Measurements from ENCODE around the gene PHEX.

Gene PHEX

DNA sequence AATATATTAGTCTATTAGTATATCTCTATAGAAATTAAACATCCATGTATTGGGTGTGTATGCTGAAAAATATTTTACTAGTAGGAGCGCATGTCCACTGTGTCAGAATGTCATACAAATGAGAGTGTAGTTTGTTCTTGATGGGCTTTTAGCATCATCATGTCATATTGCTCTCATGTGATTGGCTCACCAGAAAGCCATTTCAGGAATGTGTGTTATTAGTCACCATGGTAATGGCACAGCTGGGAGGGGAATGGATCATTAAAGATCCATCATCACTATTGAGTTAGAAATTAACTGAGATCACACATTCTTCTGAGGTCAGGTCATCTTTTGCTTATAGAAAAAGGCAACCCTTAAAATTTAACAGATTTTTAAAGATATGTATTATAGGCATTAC, 77.3 kb downstream of the PHEX start:
- DNase-seq, result no peak

DNA sequence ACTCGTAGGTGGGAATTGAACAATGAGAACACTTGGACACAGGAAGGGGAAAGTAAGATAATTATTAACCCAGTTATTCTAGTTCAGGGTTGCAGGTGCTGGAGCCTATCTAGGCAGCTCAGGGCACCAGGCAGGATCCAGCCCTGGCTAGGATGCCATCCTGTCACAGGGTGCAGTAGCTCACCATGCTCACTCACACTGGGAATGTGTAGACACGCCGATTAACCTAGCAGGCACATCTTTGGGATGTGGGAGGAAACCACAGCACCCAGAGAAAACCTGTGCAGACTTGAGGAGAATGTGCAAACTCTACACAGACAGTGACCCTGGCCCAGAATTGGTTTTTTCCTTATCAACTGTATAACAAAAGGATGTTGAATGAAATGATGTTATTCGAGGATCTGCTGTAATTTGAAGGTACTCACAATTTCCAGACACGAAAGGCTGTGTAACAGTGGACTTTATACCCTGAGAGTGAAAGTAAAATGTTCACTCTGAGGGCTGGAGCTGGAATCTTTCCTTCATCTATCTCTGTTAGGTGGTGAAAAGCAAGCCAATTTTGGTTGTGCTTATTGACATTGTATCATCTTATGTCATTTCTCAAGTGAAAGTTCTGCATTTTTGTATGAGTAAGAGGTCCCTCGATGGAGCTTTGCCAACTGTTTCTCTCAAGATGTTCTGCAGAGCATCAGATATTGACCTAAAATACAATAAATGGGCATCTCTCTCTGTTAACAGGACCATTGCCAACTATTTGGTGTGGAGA, 78.8 kb downstream of the PHEX start:
- DNase-seq, result no peak

DNA sequence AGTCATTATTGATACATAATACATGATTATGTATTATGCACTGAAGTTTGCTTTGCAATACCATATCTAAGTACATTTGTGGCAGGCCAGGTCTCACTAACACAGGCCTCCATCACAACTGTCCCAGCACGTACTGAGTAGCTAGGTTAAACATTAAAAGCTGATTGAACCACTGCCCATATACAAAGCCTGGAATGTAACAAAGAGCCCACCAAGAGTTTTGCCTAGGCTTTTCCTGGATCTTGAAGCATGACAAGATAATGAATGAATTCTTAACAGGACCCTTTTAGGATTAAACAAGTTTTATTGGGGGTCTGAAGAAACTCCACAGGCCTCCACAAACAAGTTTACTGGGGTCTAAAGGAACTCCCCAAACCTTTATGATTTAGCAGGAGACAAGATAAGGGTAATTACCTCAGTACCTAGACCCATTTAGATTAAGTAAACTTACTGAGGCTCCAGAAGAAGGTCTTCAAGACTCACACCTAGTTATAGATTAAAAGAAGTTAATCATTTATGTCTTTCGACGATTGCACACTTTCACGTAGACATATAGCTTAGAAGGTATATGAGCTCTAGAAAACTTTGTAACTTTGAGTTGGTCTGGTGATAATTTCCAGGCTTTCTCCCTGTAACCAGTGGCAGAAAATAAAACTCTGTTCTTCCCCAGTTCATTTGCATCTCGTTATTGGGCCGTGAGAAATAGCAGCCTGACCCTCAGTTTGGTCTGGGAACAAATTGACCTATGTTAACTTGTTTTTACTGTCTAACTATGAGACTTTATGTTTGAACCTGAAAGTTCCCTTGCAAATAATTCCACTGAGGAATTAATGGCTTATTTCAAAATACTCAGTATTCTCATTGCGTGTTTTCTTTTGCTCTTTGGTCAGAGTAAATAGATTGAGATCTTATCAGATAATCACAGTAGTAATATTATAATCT, 84.8 kb downstream of the PHEX start:
- no peak for DNase-seq

DNA sequence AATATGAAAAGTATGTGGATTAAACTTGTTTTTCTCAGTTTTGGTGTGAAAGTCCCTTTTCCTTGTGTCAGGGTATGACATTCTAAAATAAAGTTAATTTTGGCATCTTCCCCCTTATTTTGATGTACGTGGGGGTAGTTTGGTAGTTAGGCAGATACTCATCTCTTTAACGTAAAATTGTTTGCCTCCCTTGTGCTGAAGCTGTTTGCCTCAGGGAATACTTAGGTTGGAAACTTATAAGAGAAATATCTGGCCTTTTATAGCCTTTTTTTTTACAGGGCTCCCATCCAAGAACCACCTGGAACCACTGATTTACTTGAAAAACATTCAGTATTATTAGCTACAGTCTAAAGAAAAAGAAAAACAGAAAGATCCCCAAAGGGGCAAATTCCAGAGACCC, 85.5 kb downstream of the PHEX start:
- no peak for DNase-seq

DNA sequence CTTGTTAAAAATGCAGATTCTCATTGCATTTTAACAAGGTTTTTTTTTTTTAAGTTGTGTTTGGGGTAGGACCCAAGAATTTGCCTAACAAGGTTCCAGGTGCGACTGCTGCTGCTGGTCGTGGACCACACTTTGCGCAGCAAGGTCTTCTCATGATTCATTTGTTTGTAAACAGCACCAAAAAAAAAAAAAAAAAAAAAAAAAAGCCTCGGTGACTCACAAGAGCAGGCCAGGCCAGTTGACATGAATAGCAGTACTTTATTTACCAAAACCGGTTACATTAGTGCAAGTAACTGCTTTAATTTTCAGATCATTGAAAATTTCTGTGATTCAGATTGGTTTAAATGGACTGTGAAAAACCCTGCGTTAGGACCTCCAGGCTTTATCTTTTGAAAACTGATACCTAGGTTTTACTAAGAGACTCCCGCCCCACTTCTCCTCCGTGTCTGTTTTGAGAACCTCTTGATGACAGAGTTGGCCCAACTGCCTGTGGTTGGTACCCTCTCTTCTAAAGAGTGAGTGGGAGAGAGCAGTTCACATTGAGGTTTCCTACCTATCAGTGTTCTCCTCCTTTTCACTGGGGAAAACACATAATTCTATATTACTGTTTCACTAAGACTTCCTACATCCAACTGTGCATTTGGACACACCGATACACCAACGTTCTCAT, 86.2 kb downstream of the PHEX start:
- no peak for DNase-seq

DNA sequence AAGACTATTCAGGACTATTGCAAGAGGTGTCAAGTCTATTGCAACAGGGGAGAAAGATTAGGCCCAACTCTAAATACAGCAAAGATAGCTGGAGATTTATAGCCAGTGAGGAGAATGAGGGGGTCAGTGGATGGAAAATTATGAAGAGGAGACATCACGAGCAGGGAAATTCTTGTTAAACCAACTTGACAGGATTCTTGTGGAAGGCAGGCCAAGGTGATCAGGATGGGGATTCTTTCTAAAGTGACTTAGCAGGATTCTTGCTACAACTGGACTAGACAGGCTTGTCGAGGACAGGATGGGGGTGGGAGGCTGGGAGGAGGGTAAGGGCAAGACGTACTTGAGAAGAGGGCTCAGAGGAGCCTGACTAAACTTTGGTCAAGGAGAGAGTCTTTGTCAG, 89.0 kb downstream of the PHEX start:
- no peak for DNase-seq

DNA sequence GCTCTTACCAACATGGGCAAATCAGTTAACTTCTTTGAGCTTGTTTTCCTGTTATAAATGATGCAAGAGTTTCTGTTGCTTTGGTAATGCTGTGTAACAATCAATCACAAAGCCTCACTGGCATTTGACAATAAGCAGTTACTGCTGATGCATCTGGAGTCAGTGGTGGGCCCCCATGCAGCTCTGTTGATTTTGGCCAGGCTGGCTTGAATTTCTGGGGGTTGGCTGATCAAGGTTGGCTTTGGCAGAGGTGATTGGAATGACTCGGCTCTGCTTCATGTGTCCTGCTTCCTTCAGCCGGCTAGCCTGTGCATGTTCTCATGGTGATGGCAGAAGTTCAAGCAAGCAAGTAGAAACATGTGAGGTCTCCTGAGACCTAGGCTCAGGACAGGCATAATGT, 90.4 kb downstream of the PHEX start:
- no peak for DNase-seq

DNA sequence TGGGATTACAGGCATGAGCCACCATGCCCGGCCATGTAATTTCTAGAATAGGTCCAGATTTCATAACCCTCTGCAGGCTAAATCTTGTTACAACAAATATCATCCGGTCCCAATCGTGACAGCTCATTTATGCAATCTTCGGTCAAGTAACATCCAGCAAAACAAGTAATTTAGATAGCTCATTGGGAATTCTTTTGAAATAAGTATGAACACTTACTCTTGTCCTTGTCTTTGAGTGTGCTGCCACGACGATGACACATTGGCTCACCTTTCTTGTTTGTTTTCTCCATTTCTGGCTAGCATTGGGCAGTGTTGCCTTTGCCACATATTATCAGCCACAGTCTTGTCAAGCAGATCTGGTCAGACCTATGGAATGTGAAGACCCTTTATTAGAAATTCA, 92.0 kb downstream of the PHEX start:
- no peak for DNase-seq

DNA sequence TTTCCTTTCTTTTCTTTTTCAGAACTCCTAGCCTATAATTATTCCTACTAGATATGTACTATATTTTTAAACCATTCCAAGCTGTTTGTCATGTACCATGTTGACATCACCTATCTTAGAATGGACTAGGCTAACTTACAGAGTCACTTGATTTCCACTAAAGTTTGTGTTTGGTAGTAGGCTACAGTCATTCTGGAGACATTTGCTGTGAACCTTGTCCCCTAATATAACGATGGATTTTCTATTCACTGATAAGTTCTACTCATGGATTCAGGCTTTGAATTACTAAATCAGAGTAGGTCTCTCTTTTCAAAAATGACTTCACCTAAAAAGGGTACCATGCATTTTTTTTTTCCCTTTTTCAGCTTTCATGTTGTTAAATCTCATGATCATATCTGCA, 93.4 kb downstream of the PHEX start:
- no peak for DNase-seq

DNA sequence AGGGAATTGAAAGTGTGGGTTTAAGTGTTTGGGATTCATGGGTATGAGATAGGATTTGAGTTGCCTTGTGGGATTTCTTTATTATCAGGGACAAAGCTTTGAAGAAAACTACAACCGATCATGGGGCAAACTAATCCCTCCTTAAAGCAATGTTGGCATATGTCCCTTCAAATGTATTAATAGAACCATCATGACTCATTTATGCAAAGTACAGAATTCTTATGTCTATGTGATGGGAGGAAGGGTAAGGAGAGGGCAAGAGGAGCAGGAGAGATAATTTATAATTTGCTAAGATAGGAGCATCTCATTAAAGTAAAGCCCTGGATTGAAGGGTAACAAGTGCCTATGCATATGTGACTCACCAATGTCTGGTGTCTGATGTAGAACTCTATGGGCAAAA, 94.2 kb downstream of the PHEX start:
- no peak for DNase-seq

DNA sequence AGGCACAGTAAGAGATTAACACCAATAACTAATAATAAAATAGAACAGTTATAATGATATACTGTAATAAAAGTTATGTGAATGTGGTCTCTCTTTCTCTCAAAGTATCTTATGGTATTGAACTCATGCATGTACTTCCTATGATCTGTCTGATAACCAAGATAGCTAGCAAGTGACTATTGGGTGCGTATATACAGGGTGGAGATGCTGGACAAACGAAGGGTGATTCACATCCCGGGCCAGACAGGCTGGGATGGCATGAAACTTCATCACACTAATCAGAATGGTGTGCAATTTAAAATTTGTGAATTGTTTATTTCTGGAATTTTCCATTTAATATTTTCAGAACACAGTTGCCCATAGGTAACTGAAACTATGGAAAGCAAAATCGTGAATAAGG, 96.8 kb downstream of the PHEX start:
- no peak for DNase-seq

DNA sequence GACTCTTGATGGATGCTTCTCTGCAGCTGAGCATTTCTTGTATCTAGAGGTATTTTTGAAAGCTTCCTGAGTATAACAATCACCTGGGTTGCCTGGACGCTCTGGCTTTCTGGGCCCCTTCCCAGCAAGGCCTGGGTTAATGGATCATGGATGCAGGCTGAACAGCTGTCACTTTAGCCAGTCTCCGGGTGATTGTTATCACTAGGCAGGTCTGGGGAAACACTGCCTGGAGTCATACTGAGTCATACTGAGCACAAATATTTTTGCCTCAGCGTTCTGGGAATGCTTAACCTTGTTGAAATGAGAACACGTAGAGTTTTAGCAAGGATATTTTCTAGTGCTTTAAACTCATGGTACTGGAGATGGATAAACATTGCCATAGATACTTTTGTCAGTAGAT, 102.6 kb downstream of the PHEX start:
- no peak for DNase-seq

DNA sequence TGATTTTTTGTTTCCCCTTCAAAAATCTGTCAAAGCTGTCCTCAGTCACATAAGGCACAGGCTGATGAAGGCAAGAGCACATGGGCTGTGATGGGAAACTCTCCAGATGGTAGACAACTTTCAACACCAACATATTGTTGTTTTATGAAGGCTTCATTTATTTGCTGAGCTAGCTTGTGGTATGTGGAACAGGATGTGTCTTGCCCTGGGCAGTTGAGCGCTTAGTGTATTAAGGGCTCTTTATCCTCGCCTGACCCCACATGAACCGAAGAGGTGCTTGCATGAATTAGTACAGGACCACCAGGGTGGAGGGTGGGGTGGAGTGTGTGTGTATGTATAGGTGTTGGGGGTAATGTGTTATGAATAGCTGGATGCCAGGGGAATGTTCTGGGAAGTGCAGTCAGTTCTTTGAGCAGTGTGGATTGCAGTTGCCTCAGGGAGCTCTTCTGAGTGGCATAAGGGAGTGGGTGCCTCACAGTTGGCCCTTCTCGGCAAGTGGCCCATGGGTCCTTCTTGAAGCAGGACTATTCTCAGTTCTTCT, 103.1 kb downstream of the PHEX start:
- no peak for DNase-seq

DNA sequence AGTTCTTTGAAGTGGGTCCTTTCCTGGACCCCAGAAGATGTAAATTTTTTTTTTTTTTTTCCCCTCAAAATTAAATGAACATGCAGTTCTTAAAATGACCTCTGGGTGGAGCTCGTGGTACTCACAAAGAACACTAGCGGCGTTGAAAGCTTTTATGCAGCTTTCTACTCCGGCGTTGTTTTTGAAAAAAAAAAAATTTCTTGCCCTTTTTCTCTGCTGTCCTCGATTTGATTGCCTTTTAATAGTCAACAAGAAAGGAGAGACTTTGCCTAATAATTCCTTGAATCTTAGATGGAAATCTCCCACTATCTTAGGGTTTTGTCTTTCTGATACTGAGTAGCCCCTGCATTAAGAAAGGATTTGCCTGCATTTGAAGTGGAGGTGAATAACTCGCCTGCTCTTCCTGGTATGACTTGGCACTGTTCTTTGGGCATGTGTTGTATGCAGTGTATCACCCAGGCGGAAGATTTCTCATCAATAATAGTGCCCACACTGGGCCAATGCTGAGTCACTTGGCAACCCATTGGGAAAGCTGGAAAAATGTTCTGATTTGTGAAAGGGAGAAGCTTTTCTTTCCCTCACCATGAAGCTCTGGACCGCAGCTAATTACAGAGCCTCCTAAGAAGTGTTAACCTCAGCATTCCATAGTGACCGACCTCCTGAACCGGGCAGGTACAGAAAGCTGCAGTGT, 104.0 kb downstream of the PHEX start:
- peak; percentile 18 to 31 for DNase-seq

DNA sequence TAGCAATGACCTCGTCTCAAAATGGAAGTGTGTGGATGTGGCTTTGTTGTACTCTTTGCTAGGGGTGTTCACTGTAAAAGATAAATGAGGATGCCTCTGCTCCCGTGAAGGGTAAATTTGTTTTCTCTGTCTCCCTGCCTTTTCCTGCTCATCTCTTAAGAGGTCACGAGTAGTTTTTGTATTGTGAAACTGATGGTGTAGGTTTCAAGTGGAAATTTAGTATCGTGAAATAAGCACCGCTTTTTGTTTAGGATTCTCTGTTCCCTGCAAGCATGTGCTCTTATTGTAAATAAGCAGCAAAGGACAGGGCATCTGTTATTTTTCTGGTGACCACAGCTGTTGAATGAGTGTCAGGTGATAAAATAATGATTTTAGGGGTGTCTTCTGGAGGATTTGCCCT, 104.6 kb downstream of the PHEX start:
- DNase-seq, result no peak

DNA sequence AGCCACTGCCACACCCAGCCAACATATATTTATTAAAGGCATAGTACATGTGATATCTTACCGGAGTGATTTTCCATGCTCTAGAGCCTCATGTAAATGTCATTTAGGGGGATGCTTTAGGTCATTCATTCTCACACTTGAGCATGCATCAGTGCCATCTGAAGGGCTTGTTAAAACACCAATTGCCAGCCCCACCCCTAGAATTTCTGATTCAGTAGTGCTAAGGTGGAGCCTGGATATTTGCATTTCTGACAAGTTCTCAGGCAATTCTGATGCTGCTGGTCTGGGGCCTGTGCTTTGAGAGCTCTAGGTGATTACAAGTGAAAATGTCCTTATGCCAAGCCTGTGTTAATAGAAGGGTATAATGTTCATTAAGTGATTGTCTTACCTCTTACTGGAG, 107.7 kb downstream of the PHEX start:
- DNase-seq, result no peak

DNA sequence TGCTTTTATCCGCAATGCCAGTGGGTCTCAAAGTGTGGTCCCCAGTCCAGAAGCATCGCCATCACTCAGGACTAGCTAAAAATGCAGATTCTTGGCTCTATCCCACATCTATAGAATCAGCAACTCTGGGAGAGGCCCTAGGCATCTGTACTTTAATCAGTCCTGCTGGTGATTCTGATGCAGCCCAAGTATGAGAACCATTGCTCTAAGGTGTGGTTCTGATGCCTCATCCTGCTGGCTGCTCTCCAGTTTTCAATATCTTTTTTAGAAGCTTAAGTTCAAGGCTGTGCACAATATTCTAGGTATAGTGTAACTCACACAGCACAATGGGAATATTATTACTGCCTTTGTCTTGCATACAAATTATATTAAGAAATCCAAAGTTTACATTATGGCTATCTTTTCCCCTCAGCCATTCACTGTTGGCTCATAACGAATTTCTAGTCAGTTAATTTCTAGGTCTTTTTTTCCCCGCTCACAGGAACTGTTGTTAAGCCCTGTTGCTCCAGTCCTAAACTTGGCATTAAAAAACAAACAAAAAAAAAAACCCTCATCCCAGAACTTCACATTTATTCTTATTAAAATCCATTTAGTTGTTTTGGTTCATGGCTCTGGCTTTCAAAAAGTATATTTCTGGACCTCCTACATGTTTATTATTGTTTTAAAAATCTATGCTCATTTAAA, 109.1 kb downstream of the PHEX start:
- DNase-seq, result no peak

DNA sequence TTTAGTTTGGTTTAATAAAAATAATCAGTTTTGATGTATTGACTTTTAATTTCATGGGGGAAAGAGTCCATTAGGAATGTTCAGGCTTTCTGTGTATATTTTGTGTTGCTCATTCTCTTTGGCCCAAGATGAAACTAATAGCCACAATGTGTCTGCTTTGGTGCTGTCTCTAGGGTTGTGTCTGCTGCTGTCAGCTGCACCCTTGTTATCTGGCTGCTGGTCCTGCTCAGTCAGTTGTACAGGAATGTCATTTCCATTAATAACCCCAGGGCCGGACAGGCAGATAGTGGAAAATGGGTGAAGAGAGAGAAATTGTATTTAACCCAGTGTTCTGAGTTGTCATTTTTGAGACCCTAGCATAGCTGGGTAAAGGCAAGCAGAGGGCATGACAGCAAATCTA, 115.1 kb downstream of the PHEX start:
- DNase-seq, result no peak

DNA sequence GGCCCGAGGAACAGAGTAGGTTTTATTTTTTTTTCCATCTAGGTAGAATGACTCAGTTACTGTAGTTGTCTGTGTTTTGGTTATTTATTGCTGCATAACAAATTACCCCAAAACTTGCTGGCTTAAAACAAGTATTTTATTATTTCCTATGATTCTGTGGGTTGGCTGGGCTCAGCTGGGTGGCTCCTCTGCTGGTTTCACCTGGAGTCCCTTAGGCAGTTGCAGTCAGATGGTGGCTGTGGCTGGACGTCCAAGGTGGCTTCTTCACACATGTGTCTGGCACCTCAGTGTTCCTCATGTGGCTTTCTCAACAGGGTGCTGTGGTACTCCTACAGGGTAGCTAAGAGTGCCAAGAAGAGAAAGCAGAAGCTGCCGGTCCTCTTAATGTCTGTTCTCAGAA, 115.8 kb downstream of the PHEX start:
- no peak for DNase-seq

DNA sequence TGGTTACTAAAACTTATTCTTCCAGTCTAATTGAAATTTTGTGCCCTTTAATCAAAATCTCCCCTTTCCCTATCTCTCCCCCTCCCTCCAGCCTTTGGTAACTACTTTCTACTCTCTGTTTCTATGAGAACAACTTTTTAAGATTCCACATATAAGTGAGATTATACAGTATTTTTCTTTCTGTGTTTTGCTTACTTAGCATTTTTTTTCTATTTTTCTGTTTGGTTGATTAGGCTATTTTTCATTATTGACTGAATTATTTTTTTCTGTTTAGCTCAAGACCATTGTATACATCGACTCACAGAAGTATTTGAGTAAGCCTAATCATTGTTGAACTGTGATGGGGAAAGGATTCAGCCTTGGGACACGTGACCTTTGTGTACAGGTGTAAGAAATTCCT, 116.4 kb downstream of the PHEX start:
- no peak for DNase-seq

DNA sequence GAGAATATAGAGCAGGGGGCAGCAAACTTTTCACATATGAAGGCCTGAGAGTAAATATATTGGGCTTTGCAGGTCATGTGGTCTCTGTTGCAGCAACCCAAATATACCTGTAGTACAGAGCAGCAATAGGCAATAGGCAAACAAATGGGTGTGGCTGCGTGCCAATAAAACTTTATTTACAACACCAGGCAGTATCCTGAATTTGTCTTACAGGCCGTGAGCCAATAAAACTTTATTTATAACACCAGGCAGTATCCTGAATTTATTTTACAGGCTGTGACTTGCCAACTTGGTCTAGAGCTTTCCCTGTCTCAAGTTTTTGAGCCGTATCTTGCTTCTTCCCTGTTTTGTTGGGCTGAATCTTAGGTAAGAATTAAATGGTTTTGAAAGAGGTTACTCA, 118.2 kb downstream of the PHEX start:
- DNase-seq, result no peak

DNA sequence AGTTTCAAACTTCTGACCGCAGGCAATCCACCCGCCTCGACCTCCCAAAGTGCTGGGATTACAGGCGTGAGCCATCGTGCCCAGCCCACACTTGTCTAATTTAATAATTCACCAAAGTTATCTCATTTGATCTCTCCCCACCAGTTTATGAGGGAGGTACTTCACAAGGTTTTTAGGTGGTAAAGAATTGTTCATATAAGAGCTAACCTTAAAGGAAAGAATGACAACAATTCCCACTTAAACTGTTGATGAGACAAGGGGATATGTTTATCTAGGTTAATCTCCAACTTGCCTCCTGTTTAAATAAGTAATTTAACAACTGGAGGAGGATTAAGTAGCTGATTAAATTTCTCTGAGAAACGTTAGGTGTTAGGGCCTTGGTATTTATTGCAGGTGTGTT, 123.0 kb downstream of the PHEX start:
- DNase-seq, result no peak

Data from Kasumi-1 (cell line).